HepG2 (cell line): ENCODE results near the gene TCFL5. TPM values are rescaled to one million over a fixed set of nuclear protein-coding genes. Genes with fewer than 3 reads are reported as not detected.

Experiments
- ATAD3A ChIP-seq: sonication (generic); formaldehyde crosslinking; IDR thresholded peaks from 2 replicates; pipeline ENCODE4 v1.4.0; 2020; ENCODE audit warnings: missing genetic modification reagents
- ATRX ChIP-seq: sonication (generic); formaldehyde crosslinking; IDR thresholded peaks from 2 replicates; pipeline ENCODE4 v1.4.0; 2020; ENCODE audit warnings: missing genetic modification reagents, borderline replicate concordance
- ELF1 ChIP-seq: sonication (generic); formaldehyde crosslinking; IDR thresholded peaks from 2 replicates; pipeline ENCODE4 v1.4.0; 2020; ENCODE audit warnings: missing genetic modification reagents
- FOSL2 ChIP-seq: sonication (generic); formaldehyde crosslinking; IDR thresholded peaks from 2 replicates; pipeline ENCODE4 v1.4.0; 2020; ENCODE audit warnings: missing genetic modification reagents
- KMT2A ChIP-seq: sonication (generic); formaldehyde crosslinking; IDR thresholded peaks from 2 replicates; pipeline ENCODE4 v1.4.0; 2020; ENCODE audit warnings: missing genetic modification reagents
- NKX3-1 ChIP-seq: sonication (generic); formaldehyde crosslinking; IDR thresholded peaks from 2 replicates; pipeline ENCODE4 v1.5.0; 2020; ENCODE audit warnings: missing genetic modification reagents
- NR2F6 ChIP-seq, 2 experiments: IDR thresholded peaks; 2 replicates each; pipeline ENCODE4 v1.6.1; 2016; ENCODE audit warnings: antibody characterized with exemption in 1 of 2, mild to moderate bottlenecking in 1 of 2
- PBX3 ChIP-seq: sonication (generic); formaldehyde crosslinking; IDR thresholded peaks from 2 replicates; pipeline ENCODE4 v1.8.1; 2023; ENCODE audit warnings: missing genetic modification reagents, inconsistent platforms, borderline replicate concordance
- SP1 ChIP-seq, 2 experiments: fragments of 450-650 bp in 1 of 2; sonication (generic) in 1 of 2; formaldehyde crosslinking in 1 of 2; IDR thresholded peaks; 2 replicates each; pipeline versions ENCODE4 v1.4.0 to v1.6.1; 2016 to 2020; ENCODE audit warnings: missing genetic modification reagents in 1 of 2
- SPEN ChIP-seq: sonication (generic); formaldehyde crosslinking; IDR thresholded peaks from 2 replicates; pipeline ENCODE4 v1.5.1; 2020; ENCODE audit warnings: low read depth, mild to moderate bottlenecking, missing genetic modification reagents
- SRSF9 ChIP-seq: fragments of 200-400 bp; formaldehyde crosslinking; IDR thresholded peaks from 2 replicates; pipeline ENCODE4 v1.6.1; 2018; ENCODE audit warnings: borderline replicate concordance, mild to moderate bottlenecking, low read depth, low read length; ENCODE audit not compliant: insufficient read depth, poor library complexity, severe bottlenecking
- STAT5B ChIP-seq: sonication (generic); formaldehyde crosslinking; IDR thresholded peaks from 2 replicates; pipeline ENCODE4 v1.4.0; 2020; ENCODE audit warnings: missing genetic modification reagents
- TEAD2 ChIP-seq: sonication (generic); formaldehyde crosslinking; IDR thresholded peaks from 2 replicates; pipeline ENCODE4 v1.9.0; 2021; ENCODE audit warnings: missing genetic modification reagents
- THRA ChIP-seq: sonication (generic); formaldehyde crosslinking; IDR thresholded peaks from 2 replicates; pipeline ENCODE4 v1.4.0; 2020; ENCODE audit warnings: missing genetic modification reagents, borderline replicate concordance
- TRIM24 ChIP-seq: sonication (generic); formaldehyde crosslinking; IDR thresholded peaks from 2 replicates; pipeline ENCODE4 v1.8.0; 2022; ENCODE audit warnings: mild to moderate bottlenecking, missing genetic modification reagents
- ZBTB34 ChIP-seq: sonication (generic); formaldehyde crosslinking; IDR thresholded peaks from 2 replicates; pipeline ENCODE4 v1.8.0; 2022; ENCODE audit warnings: mild to moderate bottlenecking, missing genetic modification reagents
- ZHX1 ChIP-seq: sonication (generic); formaldehyde crosslinking; IDR thresholded peaks from 2 replicates; pipeline ENCODE4 v1.8.1; 2022; ENCODE audit warnings: low read depth, mild to moderate bottlenecking, missing genetic modification reagents
- ZNF234 ChIP-seq: sonication (generic); formaldehyde crosslinking; conservative IDR thresholded peaks from 2 replicates; pipeline ENCODE4 v1.5.1; 2020; ENCODE audit warnings: mild to moderate bottlenecking, missing genetic modification reagents
- ZNF441 ChIP-seq: sonication (generic); formaldehyde crosslinking; IDR thresholded peaks from 2 replicates; pipeline ENCODE4 v1.7.0; 2021; ENCODE audit warnings: missing genetic modification reagents, borderline replicate concordance
- ZNF496 ChIP-seq: sonication (generic); formaldehyde crosslinking; IDR thresholded peaks from 2 replicates; pipeline ENCODE4 v1.8.1; 2023; ENCODE audit warnings: mild to moderate bottlenecking, moderate library complexity, missing genetic modification reagents; ENCODE audit not compliant: insufficient replicate concordance
- ZNF543 ChIP-seq: sonication (generic); formaldehyde crosslinking; IDR thresholded peaks from 2 replicates; pipeline ENCODE4 v1.4.0; 2020; ENCODE audit warnings: mild to moderate bottlenecking, missing genetic modification reagents
- ZNF614 ChIP-seq: IDR thresholded peaks from 2 replicates; pipeline ENCODE4 v1.6.1; 2018; ENCODE audit warnings: missing biosample characterization, missing genetic modification reagents, inconsistent platforms, borderline replicate concordance
- ZNF782 ChIP-seq: sonication (generic); formaldehyde crosslinking; IDR thresholded peaks from 2 replicates; pipeline ENCODE4 v1.4.0; 2020; ENCODE audit warnings: missing genetic modification reagents, mild to moderate bottlenecking, borderline replicate concordance
- polyA plus RNA-seq, 8 experiments: library from polyadenylated mRNA; depleted of rRNA in 3 of 8; stranded (reverse) in 7 of 8; unstranded in 1 of 8; fragments of >200 nt; fragmentation: Illumina TruSeq in 4 of 8; extraction: Trizol in 4 of 8; gene quantifications; 2 replicates each; pipeline versions ENCODE4 v1.2.1 to v1.2.3, GENCODE V29; 2011 to 2016; ENCODE audit warnings: low read depth in 4 of 8, missing spikeins in 1 of 8, mixed read lengths in 1 of 8; ENCODE audit not compliant: insufficient read depth in 1 of 8
- total RNA-seq, 5 experiments: library from RNA; depleted of rRNA; stranded (reverse); fragments of >200 nt; fragmentation: Illumina TruSeq; extraction: Trizol; gene quantifications; 2 replicates each; pipeline ENCODE4 v1.2.3, GENCODE V29; 2016; ENCODE audit warnings: low read depth in 1 of 5

TCFL5 gene
- total and polyA plus RNA-seq, 2 of the 13 experiments (the other 11 are each of a cell fraction or from before 2014, with no cell fraction given) = 14.8 to 20.0 TPM

GRCh38 chr20:62900052-62900691, 38.5 kb upstream of the TCFL5 start (continued):
- TF ChIP-seq THRA (peak; percentile 82), ZNF543 (no peak; the same call in 1 of the 2 replicates), SRSF9 (no peak), ZHX1 (0 out of 2 replicates have a peak, but pooled peaks have one; percentile 72), ZNF234 (CRISPR knock-in tag) (no peak), ELF1 (CRISPR knock-in tag) (peak; percentile 23; the same call in 1 of the 2 replicates), STAT5B (CRISPR knock-in tag) (no peak), ZNF441 (peak; percentile 53), ZNF614 (CRISPR knock-in tag) (no peak), ATRX (no peak), ZNF496 (CRISPR knock-in tag) (no peak), SPEN (CRISPR knock-in tag) (peak; percentile 55; the same call in 1 of the 2 replicates), SP1 (IDR thresholded peaks at IDR 0.05) (no peak), SP1 (CRISPR knock-in tag; IDR thresholded peaks at IDR 0.05) (0 out of 2 replicates have a peak, but pooled peaks have one; percentile 16), ZNF782 (CRISPR knock-in tag) (peak; percentile 88; the same call in 1 of the 2 replicates), TEAD2 (peak; percentile 89; the same call in 1 of the 2 replicates), ZBTB34 (0 out of 2 replicates have a peak, but pooled peaks have one; percentile 40), FOSL2 (CRISPR knock-in tag) (peak; percentile 54), TRIM24 (CRISPR knock-in tag) (peak; percentile 42; the same call in 1 of the 2 replicates), ATAD3A (CRISPR knock-in tag) (no peak), KMT2A (CRISPR knock-in tag) (peak; percentile 62), NKX3-1 (peak; percentile 93), NR2F6 (IDR thresholded peaks at IDR 0.05) (no peak), NR2F6 (CRISPR knock-in tag; IDR thresholded peaks at IDR 0.05) (no peak), PBX3 (CRISPR knock-in tag) (peak; percentile 82)
